IMR-90 (cell line): ENCODE data around the gene LRCOL1. TPM values are rescaled to one million over a fixed set of nuclear protein-coding genes. Genes with fewer than 3 reads are reported as not detected.

ENCODE experiments used
- ATAC-seq: fragments of 200-7000 bp; cut with Tn5 transposase; 2 replicates; pipeline ENCODE4 v1.9.1; 2020; ENCODE audit warnings: low read depth, mild to moderate bottlenecking, moderate library complexity
- BruUV-seq: library from RNA; stranded (reverse); fragments of 400-500 nt; replicated peaks from 2 replicates; lab custom pipeline; 2021; lab: Mats Ljungman, UMichigan
- CTCF ChIA-PET: fragments of 300-600 bp; formaldehyde crosslinking; extraction: SDS; loops from one replicate; lab custom pipeline; 2021; ENCODE audit warnings: antibody characterized with exemption; lab: Yijun Ruan, JAX
- POLR2A ChIA-PET: fragments of 300-600 bp; sonication (Branson Sonifier 250); formaldehyde crosslinking; loops from one replicate; lab custom pipeline; 2022; ENCODE audit warnings: antibody characterized with exemption; ENCODE audit not compliant: unreplicated experiment; lab: Charles Lee
- DNase-seq: peaks from one replicate; pipeline ENCODE4 v3.0.0; 2013
- H2AFZ ChIP-seq: replicated peaks from 2 replicates; pipeline ENCODE3; 2013; ENCODE audit warnings: low read length, mild to moderate bottlenecking; ENCODE audit not compliant: poor library complexity
- H2AK5ac ChIP-seq: 2 replicates; pipeline ENCODE4 v1.6.1; 2013; ENCODE audit warnings: low read depth, low read length, inconsistent platforms
- H2AK9ac ChIP-seq: replicated peaks from 2 replicates; pipeline ENCODE3; 2013; ENCODE audit warnings: mild to moderate bottlenecking, low read depth, low read length, moderate library complexity; ENCODE audit not compliant: poor library complexity
- H2BK120ac ChIP-seq: 2 replicates; pipeline ENCODE4 v1.6.1; 2013; ENCODE audit warnings: low read depth, low read length, inconsistent platforms
- H2BK15ac ChIP-seq: 3 replicates; pipeline ENCODE4 v1.6.1; 2013; ENCODE audit warnings: low read depth, low read length, inconsistent platforms
- H2BK20ac ChIP-seq: 2 replicates; pipeline ENCODE4 v1.6.1; 2013; ENCODE audit warnings: low read depth, mild to moderate bottlenecking, inconsistent platforms, low read length, moderate library complexity
- H2BK5ac ChIP-seq: 2 replicates; pipeline ENCODE4 v1.6.1; 2013; ENCODE audit warnings: mild to moderate bottlenecking, low read depth, low read length, inconsistent platforms; ENCODE audit not compliant: poor library complexity, severe bottlenecking
- H3K14ac ChIP-seq: replicated peaks from 2 replicates; pipeline ENCODE4 v1.6.1; 2013; ENCODE audit warnings: low read depth, low read length, inconsistent platforms
- H3K18ac ChIP-seq: 2 replicates; pipeline ENCODE4 v1.6.1; 2013; ENCODE audit warnings: low read depth, low read length, control low read depth
- H3K23ac ChIP-seq: 2 replicates; pipeline ENCODE4 v1.6.1; 2013; ENCODE audit warnings: low read depth, low read length, inconsistent platforms
- H3K27ac ChIP-seq: 2 replicates; pipeline ENCODE4 v1.5.1; 2013; ENCODE audit warnings: mild to moderate bottlenecking, control low read depth, low read length; ENCODE audit not compliant: insufficient read depth
- H3K27me3 ChIP-seq: 2 replicates; pipeline ENCODE4 v1.6.1; 2013; ENCODE audit warnings: low read length; ENCODE audit not compliant: control insufficient read depth, insufficient read depth
- H3K36me3 ChIP-seq: 2 replicates; pipeline ENCODE4 v1.6.1; 2013; ENCODE audit warnings: low read length, mixed read lengths; ENCODE audit not compliant: control insufficient read depth, insufficient read depth
- H3K4ac ChIP-seq: 2 replicates; pipeline ENCODE4 v1.6.1; 2013; ENCODE audit warnings: low read depth, low read length, inconsistent platforms
- H3K4me1 ChIP-seq: 2 replicates; pipeline ENCODE4 v1.6.1; 2013; ENCODE audit warnings: low read length, mixed read lengths; ENCODE audit not compliant: control insufficient read depth, insufficient read depth
- H3K4me2 ChIP-seq: 2 replicates; pipeline ENCODE4 v1.6.1; 2013; ENCODE audit warnings: low read depth, mild to moderate bottlenecking, control low read depth, low read length, moderate library complexity
- H3K4me3 ChIP-seq: 2 replicates; pipeline ENCODE4 v1.5.1; 2013; ENCODE audit warnings: low read depth, mild to moderate bottlenecking, control low read depth, low read length, moderate library complexity; ENCODE audit not compliant: insufficient read depth
- H3K56ac ChIP-seq: 2 replicates; pipeline ENCODE4 v1.6.1; 2013; ENCODE audit warnings: low read length, inconsistent platforms; ENCODE audit not compliant: insufficient read depth; ENCODE audit errors: extremely low read depth
- H3K79me1 ChIP-seq, 2 experiments: 2 replicates each; pipeline ENCODE4 v1.6.1; 2013; ENCODE audit warnings: low read length in 2 of 2, inconsistent platforms in 1 of 2, low read depth in 1 of 2
- H3K9ac ChIP-seq: 2 replicates; pipeline ENCODE4 v1.6.1; 2013; ENCODE audit warnings: low read depth, low read length, control low read depth
- H3K9me1 ChIP-seq: 2 replicates; pipeline ENCODE4 v1.6.1; 2013; ENCODE audit warnings: low read length, inconsistent platforms; ENCODE audit not compliant: insufficient read depth
- H3K9me3 ChIP-seq: 2 replicates; pipeline ENCODE4 v1.6.1; 2013; ENCODE audit warnings: low read length; ENCODE audit not compliant: control insufficient read depth, insufficient read depth
- H4K20me1 ChIP-seq: 2 replicates; pipeline ENCODE4 v1.6.1; 2013; ENCODE audit warnings: low read length, inconsistent platforms; ENCODE audit not compliant: insufficient read depth
- H4K5ac ChIP-seq: 2 replicates; pipeline ENCODE4 v1.6.1; 2013; ENCODE audit warnings: mild to moderate bottlenecking, low read depth, low read length, control low read depth
- H4K8ac ChIP-seq, 2 experiments: 2 replicates each; pipeline ENCODE4 v1.6.1; 2013; ENCODE audit warnings: low read depth in 2 of 2, low read length in 2 of 2, control low read depth in 1 of 2, inconsistent platforms in 1 of 2
- H4K91ac ChIP-seq: 2 replicates; pipeline ENCODE4 v1.6.1; 2013; ENCODE audit warnings: low read depth, low read length, inconsistent platforms; ENCODE audit not compliant: insufficient read depth
- CEBPB ChIP-seq: IDR thresholded peaks from 2 replicates; pipeline ENCODE4 v1.6.1; 2012; ENCODE audit warnings: low read depth, low read length, improper control_type of control experiment
- FOS ChIP-seq: fragments of 150-350 bp; IDR thresholded peaks from 2 replicates; pipeline ENCODE4 v1.6.1; 2016; ENCODE audit warnings: low read depth, low read length
- RFX5 ChIP-seq: IDR thresholded peaks from 2 replicates; pipeline ENCODE4 v1.8.0; 2012; ENCODE audit warnings: low read depth, mild to moderate bottlenecking, low read length, moderate library complexity
- SMC3 ChIP-seq: fragments of 150-350 bp; IDR thresholded peaks from 2 replicates; pipeline ENCODE4 v1.6.1; 2016; ENCODE audit warnings: low read depth, mild to moderate bottlenecking, antibody characterized with exemption, low read length, moderate library complexity
- WGBS, 2 experiments: methylation state at CpG; one replicate each; pipeline versions ENCODE4 v1.1.5 to v1.1.7; 2013; ENCODE audit warnings: missing lambda C conversion rate in 2 of 2; ENCODE audit not compliant: insufficient read length in 1 of 2; ENCODE audit errors: extremely low coverage in 2 of 2; 5-methylcytosine and 5-hydroxymethylcytosine counted together
- dilution Hi-C: fragments of 300-500 bp; cut with HindIII; formaldehyde crosslinking; loops from one replicate; pipeline ENCODE4 v1.14.3; 2018; ENCODE audit warnings: low sequenced_read_pairs; ENCODE audit not compliant: unreplicated experiment
- in situ Hi-C: fragments of 300-500 bp; cut with MboI; formaldehyde crosslinking; loops from 3 replicates; pipeline ENCODE4 v1.14.3; 2019; ENCODE audit warnings: low sequenced_read_pairs, inconsistent platforms, mixed read lengths
- intact Hi-C: fragments of 100-400 bp; cut with micrococcal nuclease; formaldehyde crosslinking; loops from 2 replicates; pipeline ENCODE4 v1.10.0; 2022
- polyA plus RNA-seq, 3 experiments: library from polyadenylated mRNA; depleted of rRNA; stranded (reverse); fragments of >200 nt; gene quantifications; 2 replicates each; pipeline ENCODE4 v1.2.3, GENCODE V29; 2012; ENCODE audit warnings: low replicate concordance in 1 of 3
- total RNA-seq: library from RNA; depleted of rRNA; stranded (reverse); fragments of >200 nt; gene quantifications from 2 replicates; pipeline ENCODE4 v1.2.3, GENCODE V29; 2012
- TF ChIP-seq, protein P1 (sequence below): fragments of 150-350 bp; IDR thresholded peaks from 2 replicates; pipeline ENCODE4 v1.6.1; 2016; ENCODE audit warnings: low read depth, mild to moderate bottlenecking, low read length, moderate library complexity, borderline replicate concordance
- TF ChIP-seq, protein P2 (sequence below): conservative IDR thresholded peaks from 2 replicates; pipeline ENCODE4 v1.5.1; 2012; ENCODE audit warnings: mild to moderate bottlenecking, low read depth, low read length, improper control_type of control experiment

The LRCOL1 gene
- total and polyA plus RNA-seq, 2 of the 4 experiments (the other 2 are of a cell fraction) = 1.0 TPM; not detected in 1

DNA sequence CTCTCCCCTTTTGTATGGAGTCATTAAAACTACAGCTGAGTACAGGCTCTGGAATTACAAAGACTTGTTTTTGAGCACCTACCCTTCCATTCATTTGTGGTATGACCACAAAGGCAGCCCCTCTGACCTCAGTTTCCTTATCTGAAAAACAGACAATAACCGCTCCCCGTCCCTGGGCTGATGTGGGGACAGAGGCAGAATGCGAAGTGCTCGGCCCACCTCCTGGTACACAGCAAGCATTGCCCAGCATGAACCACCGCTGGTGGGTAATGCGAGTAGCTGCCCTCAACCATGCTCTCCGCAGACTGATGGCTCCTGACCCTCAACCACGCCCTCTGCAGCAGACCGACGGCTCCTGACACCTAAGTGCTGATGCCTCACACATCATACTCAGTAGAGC, 30.6 kb upstream of the LRCOL1 start:
- no peak overlapping the region for H4K5ac ChIP-seq
- H3K23ac ChIP-seq = no peak overlapping the region
- no peaks in the 10 kb centered on the region for H3K9me1 ChIP-seq
- no peaks in the 10 kb centered on the region for H3K79me1 ChIP-seq
- no peak overlapping the region for H3K14ac ChIP-seq
- no peak for DNase-seq
- no peaks in the 10 kb centered on the region for H3K4me1 ChIP-seq
- peaks cover 7% of the 10 kb centered on the region; the same call in 1 of the 2 replicates for H4K20me1 ChIP-seq
- peaks cover 30% of the 10 kb centered on the region for H3K36me3 ChIP-seq
- no peak overlapping the region for H3K56ac ChIP-seq
- POLR2A ChIA-PET = no interaction called here
- no peak overlapping the region for H2BK120ac ChIP-seq
- H4K91ac ChIP-seq = no peak overlapping the region
- no peak overlapping the region for H2BK20ac ChIP-seq
- BruUV-seq = no TSS peak
- 86% methylated on average over 9 of the region's 10 CpGs; no CpG with 5 or more reads in 1 of the 2 experiments for WGBS, 2 experiments
- no peak for ATAC-seq
- no peaks in the 10 kb centered on the region for H3K27me3 ChIP-seq
- no peak overlapping the region for H2BK15ac ChIP-seq
- no peak overlapping the region for H3K27ac ChIP-seq
- no peak overlapping the region for H3K4ac ChIP-seq
- in situ Hi-C loops = no loop called here
- H4K8ac ChIP-seq = no peak overlapping the region
- CTCF ChIA-PET = no interaction called here
- no peak overlapping the region for H2AK9ac ChIP-seq
- H3K9ac ChIP-seq = no peak overlapping the region
- H3K4me2 ChIP-seq = no peak overlapping the region
- no peak overlapping the region for H2BK5ac ChIP-seq
- H2AFZ ChIP-seq = no peak overlapping the region
- dilution Hi-C loops = no loop called here
- TF ChIP-seq CEBPB (no peak), RFX5 (no peak), SMC3 (no peak), FOS (no peak)
- TF ChIP-seq, protein P1, sequence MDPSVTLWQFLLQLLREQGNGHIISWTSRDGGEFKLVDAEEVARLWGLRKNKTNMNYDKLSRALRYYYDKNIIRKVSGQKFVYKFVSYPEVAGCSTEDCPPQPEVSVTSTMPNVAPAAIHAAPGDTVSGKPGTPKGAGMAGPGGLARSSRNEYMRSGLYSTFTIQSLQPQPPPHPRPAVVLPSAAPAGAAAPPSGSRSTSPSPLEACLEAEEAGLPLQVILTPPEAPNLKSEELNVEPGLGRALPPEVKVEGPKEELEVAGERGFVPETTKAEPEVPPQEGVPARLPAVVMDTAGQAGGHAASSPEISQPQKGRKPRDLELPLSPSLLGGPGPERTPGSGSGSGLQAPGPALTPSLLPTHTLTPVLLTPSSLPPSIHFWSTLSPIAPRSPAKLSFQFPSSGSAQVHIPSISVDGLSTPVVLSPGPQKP = no peak
- TF ChIP-seq, protein P2, sequence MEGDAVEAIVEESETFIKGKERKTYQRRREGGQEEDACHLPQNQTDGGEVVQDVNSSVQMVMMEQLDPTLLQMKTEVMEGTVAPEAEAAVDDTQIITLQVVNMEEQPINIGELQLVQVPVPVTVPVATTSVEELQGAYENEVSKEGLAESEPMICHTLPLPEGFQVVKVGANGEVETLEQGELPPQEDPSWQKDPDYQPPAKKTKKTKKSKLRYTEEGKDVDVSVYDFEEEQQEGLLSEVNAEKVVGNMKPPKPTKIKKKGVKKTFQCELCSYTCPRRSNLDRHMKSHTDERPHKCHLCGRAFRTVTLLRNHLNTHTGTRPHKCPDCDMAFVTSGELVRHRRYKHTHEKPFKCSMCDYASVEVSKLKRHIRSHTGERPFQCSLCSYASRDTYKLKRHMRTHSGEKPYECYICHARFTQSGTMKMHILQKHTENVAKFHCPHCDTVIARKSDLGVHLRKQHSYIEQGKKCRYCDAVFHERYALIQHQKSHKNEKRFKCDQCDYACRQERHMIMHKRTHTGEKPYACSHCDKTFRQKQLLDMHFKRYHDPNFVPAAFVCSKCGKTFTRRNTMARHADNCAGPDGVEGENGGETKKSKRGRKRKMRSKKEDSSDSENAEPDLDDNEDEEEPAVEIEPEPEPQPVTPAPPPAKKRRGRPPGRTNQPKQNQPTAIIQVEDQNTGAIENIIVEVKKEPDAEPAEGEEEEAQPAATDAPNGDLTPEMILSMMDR = no peak
- intact Hi-C loops = no loop called here
- H3K9me3 ChIP-seq = no peaks in the 10 kb centered on the region
- H3K18ac ChIP-seq = no peak overlapping the region
- no peak overlapping the region for H3K4me3 ChIP-seq
- H2AK5ac ChIP-seq = no peak overlapping the region
